ENCODE data around the gene FOXL1.

FOXL1 gene

DNA sequence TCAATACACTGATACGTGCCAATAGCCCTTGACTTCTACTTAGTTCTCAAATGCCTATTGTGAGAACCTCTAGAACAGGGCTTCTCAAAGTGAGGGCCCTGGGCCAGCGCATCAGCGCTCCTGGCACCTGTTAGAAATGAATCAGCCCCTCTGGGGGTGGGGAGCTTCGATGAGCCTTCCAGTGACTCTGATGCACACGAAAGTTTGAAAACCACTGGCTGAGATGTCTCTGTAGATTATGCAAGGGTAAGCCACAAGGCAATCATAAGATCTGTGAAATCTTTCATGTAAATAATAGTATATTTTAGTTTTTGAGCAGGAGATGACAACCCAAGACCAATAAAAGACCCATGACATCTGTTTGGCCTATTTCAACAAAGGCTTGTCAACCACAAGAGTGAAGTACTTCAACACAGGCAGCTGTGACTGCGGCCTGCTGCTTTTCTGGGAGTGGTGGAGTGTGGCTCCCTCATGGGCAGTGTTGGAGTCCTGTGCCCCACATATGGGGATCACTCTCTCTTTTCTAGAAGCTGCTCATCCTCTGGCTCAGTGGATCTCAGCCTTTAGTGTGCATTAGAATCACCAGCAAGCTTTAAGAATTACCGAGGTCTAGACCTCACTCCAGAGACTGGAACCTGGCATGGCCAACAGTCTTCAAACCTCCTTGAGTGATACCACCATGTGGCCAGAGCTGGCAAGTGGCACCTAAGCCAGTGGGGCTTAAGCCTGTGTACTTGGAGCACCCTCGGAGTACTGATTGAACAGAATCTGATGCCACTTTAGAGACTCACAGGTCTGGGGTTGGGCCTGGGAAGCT is 29.1 kb upstream of the FOXL1 start:
- DNase-seq (ENCODE audit: low read depth in 2 of 2): no peak

DNA sequence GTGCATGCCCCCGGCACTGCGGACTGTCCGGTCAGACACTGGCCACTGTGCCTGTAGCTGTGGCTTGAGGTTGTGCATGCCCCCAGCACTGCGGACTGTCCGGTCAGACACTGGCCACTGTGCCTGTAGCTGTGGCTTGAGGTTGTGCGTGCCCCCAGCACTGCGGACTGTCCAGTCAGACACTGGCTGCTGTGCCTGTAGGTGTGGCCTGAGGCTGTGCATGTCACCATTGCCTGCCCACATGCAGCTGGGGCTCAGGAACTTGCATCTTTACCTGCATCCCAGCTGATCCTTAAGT is 28.5 kb upstream of the FOXL1 start:
- no peak for DNase-seq (ENCODE audit: low read depth in 2 of 2)

DNA sequence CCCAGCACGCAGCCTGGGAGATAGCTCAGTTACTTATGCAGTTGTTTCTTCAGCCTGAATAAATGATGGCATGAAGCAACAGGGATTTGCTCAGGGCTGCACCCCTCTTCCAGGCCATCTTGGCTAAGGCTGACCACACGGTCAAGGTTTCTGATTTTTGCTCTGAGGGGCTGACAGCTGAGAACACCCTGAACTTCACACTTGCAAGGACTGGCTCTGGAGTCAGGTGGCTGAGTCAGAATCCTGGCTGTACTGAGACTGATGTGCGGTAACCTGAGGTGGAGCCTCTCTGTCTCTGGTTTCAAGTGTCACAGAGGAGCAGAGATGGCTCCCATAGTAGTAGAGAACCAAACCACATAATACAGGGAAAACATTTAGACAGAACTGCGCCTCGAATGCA is 28.1 kb upstream of the FOXL1 start:
- no peak for DNase-seq (ENCODE audit: low read depth in 2 of 2)

DNA sequence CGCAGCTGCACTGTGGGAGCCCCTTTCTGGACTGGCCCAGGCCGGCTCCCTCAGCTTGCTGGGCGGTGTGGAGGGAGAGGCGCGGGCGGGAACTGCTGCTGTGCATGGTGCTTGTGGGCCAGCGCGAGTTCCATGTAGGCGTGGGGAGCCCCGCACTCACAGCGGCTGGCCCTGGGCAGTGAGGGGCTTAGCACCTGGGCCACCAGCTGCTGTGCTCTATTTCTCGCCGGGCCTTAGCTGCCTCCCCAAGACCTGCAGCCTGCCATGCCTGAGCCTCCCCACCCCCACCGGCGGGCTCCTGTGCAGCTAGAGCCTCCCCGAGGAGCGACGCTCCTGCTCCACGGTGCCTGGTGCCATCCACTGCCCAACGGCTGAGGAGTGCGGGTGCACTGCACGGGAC is 25.0 kb upstream of the FOXL1 start:
- DNase-seq (ENCODE audit: low read depth in 2 of 2): no peak

DNA sequence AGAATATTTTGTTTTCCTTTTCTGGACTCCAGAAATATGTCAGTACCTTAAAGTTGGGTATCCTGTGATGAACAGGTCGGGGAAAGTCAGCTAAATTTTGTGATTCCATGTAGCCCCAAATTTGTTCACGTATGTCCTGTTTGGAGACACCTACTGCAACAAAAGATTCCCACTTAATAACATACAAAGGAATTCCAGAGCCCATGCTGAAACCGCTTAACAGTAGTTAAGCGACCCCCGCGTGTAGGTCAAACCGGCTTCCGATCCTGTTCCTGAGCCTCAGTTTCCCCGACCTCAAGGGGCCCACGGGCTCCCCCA is 23.8 kb upstream of the FOXL1 start:
- no peak for DNase-seq (ENCODE audit: low read depth in 2 of 2)

DNA sequence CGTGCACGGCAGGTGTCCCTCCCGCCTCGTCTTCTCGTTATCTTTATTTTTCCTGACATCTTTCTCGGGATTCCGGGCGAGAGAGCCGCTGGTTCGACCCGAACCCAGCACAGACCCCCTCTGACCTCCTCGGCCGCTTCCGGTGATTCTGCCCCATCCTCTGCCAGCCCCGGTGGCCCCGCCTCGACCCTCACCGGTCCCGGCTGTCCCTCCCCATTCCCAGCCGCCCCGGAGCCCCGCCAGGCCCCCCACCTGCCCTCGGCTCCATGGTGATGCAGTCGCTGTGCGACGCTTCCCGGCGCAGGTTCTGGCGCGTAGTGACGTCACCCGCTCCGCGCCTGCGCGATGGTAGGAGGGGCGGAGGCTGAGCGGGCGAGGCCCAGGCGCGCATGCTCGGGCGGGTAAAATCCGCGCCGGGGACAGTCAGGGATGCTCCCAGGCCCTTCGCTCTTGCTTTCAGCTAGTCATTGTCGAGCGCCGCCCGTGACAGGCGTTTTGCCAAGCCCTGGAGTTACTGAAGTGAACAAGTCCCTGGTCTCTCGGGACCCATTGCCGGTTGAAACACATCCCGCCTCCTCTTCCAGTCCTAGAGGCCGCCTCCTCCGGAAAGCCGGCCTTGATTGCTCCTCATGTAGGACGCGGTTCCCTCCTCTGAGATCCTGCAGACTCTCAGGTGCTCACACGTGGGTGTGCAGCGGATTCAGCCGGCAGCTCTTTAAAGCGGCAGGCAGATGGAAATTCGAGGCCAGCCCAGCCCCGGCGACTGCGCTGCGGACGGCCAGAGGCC is 23.2 kb upstream of the FOXL1 start, which contains the start of gene MTHFSD:
TSS of gene MTHFSD (minus strand) at position 319 of the 787 bp plus-strand sequence. CDS start at position 268, 51 bp downstream.
- DNase-seq (ENCODE audit: low read depth in 2 of 2): peak; percentile 76 to 80

DNA sequence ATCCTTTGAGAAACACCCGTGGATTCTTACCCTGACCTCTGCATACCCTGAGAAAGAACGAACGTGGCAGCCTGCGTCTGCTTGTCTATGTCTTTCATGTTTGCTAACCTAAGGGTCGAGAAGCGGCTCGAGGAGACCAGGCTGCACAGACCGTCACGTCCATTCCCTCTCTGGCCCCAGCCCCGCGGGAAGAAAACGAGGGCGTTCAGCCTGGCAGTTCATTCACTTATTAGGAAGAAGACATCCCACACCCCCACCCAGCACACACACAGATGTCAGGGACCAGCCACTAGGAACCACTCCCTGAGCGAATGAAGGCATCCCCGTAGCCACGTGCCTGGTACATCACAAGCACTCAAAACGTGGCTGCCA is 22.7 kb upstream of the FOXL1 start:
- DNase-seq (ENCODE audit: low read depth in 2 of 2): no peak

DNA sequence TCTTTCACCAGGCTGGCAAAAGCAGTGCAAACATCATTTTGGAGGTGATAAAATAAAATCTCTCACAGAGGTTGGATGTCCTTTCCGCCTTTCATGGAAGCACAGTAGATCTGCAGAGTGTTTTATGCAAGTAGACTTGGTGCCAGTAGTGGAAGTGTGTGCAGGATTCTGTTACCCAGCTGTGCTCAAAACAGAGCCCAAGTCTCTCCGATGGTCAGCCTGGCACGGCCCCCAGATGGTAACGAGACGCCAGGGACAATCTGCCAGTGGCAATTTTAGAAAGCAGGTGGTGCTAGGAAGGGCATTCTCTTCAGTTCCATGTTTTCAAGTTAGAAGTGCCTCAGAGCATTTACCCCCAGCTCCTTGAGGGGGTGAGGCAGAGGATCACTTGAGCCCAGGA is 21.8 kb upstream of the FOXL1 start:
- DNase-seq (ENCODE audit: low read depth in 2 of 2): no peak

DNA sequence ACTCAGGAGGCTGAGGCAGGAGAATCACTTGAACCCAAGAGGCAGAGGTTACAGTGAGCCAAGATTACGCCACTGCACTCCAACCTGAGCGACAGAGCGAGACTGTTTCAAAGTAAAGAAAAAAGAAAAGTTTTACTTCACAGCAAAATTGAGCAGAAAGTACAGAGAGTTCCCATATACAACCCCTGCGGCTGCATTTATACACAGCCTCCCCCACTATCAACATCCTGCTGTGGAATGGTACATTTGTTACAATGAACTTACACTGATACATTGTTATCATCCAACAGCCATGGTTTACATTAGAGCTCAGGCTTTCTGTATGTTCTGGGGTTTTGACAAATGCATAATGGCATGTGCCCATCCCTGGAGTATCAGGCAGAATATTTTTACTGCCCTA is 20.8 kb upstream of the FOXL1 start:
- no peak for DNase-seq (ENCODE audit: low read depth in 2 of 2)

DNA sequence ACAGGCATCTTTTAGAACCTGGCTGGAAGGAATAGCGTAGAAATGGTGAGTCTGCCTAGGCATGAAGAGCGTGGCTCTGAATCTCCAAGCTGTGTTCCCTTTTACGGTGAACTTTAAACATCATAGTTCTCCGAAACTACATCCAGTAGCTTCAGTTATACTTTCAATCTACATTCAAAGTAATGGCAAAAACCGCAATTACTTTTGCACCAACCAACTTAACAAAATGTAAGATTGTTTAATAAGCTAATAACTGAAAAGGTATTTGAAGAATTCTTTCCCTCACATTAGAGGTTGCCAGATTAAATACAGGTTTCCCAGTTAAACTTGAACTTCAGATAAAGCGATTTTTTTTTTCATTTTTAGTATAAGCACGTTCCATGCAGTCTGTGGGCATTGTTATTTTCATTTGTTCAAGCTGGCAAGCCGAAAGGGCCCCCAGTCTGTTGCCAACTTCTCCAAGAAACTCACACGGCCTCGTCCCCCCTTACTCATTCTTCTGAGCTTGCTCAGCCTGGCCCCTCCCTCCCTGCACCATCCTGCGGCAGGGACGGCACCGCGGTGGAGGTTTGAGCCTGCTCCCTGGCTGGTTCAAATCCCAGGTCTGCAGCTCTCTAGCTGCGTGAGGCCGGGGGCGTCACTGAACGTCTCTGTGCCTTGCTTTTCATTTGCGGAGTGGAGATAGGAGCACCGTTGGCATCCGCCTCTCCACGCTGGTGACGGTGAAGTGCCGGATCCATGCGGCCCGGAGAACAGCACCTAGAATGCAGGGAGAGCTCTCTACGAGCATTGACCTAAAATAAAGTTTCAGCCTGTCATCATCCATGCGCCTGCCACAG is 19.8 kb upstream of the FOXL1 start:
- no peak for DNase-seq (ENCODE audit: low read depth in 2 of 2)

DNA sequence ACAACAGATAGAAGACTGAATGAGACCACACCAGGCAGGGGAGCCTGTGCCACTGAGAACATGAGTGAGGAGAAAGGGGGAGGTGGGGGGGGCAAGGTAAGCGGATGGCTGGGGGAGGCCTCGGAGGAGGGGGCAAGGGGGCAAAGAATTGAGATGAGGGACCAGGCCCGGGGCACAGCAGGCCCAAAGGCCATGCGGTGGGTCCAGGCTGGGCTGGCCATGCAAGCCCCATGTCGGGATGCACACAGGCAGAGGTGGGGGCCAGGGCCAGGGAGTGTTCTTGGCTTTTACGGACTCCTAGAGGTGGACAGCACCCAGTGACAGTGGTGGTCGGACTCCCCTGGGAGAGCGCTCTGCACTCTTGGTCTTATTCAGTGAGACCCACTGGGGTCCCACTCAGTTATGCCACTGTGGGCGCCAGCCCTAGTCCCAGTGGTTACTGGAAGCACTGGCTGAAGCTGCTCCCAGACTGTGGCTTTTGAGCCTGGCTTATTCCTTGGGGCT is 18.5 kb upstream of the FOXL1 start:
- no peak for DNase-seq (ENCODE audit: low read depth in 2 of 2)

DNA sequence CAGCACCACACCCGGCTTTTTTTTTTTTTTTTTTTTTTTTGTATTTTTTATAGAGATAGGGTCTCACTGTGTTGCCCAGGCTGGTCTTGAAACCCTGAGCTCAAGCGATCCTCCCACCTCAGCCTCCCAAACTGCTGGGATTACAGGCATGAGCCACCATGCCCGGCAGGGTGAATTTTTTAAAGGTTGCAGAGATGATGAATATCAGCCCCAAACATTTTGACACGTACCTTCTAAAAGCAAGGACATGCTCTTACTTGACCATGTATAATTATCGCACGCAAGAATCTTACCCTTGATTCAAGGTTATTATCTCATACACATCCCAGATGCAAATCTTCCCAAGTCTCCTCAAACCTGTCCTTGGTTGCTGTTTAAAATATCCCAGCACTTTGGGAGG is 16.0 kb upstream of the FOXL1 start:
- DNase-seq (ENCODE audit: low read depth in 2 of 2): no peak

DNA sequence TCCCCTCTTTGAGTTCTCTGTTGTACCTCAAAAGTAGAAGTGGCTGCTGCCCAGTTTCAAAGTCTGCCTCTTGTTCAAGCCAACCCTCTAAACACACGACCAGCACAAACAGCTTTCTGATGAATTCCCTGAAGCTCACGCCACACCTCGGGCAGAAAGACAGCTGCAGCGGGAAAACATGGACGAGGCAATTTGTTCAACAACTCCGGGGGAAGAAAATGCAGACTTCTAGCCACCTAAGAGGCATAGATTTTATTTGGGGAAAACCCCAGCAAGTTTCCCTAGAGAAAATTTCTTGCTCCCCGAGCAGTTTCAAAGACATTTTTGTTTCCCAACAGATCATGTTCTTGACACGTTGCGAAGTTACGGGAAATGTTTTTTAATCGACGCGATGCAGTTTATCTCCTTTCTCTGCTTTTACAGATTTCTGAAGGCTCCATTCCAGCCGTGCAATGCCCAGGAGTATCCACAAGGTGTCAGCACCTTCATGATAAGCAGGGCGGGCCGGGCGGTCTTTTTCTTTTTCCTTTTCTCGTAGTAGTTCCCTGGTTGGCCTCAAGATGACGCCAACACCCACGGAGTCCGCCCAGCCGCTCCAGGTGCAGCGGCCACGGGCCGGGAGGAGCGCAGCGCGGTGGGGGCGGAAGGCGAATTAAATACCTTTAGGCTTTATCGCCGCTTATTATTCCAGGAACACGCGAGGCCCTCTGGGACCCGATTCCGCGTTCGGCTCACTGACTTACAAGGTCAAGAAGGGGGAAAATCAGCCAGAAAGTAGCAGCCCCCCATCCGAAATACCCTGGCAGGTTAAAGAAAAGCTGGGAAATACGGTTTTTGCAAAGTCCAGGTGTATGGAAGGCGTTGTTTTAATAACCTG is 14.6 kb upstream of the FOXL1 start:
- DNase-seq (ENCODE audit: low read depth in 2 of 2): peak; percentile 73 to 77

DNA sequence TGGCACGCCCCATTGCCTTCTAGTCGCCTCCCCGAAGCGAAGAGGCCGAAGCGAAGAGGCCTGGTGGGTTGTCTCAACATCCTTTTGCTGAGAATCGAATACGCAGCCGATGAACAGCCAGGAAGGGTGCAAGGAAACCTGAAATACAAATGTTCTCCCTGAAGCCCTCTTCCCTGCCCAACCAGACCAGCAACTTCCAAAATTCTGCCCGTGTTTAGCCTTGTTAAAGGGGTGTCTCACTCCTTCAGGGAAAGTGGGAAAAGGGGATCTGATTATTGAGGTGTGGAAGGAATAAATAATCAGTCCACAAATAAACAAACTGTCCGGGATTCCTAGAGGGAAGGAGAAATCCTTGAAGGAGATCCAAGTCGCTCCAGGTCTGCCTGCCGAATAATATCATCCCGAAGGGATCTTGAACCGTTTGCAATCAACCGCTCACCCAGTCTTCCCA is 13.1 kb upstream of the FOXL1 start:
- no peak for DNase-seq (ENCODE audit: low read depth in 2 of 2)

DNA sequence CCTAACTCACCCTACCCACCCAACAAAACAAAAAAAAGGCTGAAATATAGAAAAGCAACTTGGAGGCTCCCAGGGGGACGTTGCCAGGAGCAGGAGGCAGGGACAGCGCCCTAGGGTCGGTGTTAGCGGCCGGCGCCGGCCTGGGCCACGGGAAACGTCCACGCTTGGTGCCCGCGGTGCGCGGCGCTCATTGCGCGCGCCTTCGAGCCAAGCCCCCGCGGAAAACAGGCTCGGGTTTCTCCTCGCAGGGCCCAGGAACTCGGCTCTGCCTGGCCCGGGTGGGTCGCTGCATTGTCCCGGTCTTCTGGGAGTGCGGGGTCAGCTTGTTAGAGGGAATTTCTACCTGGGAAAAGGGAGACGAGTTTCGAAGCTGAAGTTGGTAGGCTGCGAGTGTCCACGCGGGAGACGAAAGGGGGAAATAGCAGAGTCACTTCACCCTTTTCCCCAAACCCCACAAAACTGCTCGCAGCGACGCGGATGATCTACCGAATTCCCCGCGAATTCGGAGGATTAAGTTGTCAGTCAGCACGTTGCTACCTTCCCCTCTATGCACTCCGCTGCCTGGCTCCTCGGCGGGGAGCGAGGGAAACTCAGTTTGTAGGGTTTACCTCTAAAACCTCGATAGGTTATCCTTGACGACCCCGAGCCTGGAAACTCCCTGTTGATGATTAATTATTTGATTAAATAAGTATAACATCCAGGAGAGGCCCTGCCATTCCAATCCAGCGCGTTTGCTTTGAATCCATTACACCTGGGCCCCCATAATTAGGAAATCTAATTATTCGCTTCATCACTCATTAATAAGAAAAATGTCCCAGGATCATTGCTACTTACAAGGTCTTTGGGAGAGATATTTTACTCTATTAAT is 12.5 kb upstream of the FOXL1 start:
- no peak for DNase-seq (ENCODE audit: low read depth in 2 of 2)

DNA sequence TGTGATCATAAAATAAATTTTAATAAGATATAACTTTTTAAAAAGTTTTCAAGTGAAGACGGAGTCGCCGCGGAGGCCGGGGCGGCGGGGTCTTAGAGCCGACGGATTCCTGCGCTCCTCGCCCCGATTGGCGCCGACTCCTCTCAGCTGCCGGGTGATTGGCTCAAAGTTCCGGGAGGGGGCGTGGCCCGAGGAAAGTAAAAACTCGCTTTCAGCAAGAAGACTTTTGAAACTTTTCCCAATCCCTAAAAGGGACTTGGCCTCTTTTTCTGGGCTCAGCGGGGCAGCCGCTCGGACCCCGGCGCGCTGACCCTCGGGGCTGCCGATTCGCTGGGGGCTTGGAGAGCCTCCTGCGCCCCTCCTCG is 11.8 kb upstream of the FOXL1 start, which contains the start of gene FOXC2:
TSS of gene FOXC2 (plus strand) at position 229 of the 365 bp plus-strand sequence. CDS start 507 bp downstream, outside the sequence.
- DNase-seq (ENCODE audit: low read depth in 2 of 2): peak; percentile 88 to 89

DNA sequence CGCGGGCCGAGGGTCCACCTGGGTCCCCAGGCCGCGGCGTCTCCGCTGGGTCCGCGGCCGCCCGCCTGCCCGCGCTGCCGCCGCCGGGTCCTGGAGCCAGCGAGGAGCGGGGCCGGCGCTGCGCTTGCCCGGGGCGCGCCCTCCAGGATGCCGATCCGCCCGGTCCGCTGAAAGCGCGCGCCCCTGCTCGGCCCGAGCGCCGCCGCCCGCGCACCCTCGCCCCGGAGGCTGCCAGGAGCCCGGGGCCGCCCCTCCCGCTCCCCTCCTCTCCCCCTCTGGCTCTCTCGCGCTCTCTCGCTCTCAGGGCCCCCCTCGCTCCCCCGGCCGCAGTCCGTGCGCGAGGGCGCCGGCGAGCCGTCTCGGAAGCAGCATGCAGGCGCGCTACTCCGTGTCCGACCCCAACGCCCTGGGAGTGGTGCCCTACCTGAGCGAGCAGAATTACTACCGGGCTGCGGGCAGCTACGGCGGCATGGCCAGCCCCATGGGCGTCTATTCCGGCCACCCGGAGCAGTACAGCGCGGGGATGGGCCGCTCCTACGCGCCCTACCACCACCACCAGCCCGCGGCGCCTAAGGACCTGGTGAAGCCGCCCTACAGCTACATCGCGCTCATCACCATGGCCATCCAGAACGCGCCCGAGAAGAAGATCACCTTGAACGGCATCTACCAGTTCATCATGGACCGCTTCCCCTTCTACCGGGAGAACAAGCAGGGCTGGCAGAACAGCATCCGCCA is 11.2 kb upstream of the FOXL1 start:
- DNase-seq (ENCODE audit: low read depth in 2 of 2): no peak

DNA sequence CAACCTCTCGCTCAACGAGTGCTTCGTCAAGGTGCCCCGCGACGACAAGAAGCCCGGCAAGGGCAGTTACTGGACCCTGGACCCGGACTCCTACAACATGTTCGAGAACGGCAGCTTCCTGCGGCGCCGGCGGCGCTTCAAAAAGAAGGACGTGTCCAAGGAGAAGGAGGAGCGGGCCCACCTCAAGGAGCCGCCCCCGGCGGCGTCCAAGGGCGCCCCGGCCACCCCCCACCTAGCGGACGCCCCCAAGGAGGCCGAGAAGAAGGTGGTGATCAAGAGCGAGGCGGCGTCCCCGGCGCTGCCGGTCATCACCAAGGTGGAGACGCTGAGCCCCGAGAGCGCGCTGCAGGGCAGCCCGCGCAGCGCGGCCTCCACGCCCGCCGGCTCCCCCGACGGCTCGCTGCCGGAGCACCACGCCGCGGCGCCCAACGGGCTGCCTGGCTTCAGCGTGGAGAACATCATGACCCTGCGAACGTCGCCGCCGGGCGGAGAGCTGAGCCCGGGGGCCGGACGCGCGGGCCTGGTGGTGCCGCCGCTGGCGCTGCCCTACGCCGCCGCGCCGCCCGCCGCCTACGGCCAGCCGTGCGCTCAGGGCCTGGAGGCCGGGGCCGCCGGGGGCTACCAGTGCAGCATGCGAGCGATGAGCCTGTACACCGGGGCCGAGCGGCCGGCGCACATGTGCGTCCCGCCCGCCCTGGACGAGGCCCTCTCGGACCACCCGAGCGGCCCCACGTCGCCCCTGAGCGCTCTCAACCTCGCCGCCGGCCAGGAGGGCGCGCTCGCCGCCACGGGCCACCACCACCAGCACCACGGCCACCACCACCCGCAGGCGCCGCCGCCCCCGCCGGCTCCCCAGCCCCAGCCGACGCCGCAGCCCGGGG is 10.4 kb upstream of the FOXL1 start:
- no peak for DNase-seq (ENCODE audit: low read depth in 2 of 2)
